Neural cell (in vitro differentiated cells): ENCODE results near the gene GLTP. TPM values are rescaled to one million over a fixed set of nuclear protein-coding genes. Genes with fewer than 3 reads are reported as not detected.

Source experiments
- H2AFZ ChIP-seq: fragments of 200-600, 300-800 bp; sonication (generic), shearing (Covaris generic); 2 replicates; pipeline ENCODE4 v1.6.0; 2014; ENCODE audit warnings: low read depth, mild to moderate bottlenecking, antibody characterized with exemption, low read length, moderate library complexity
- H3F3A ChIP-seq: fragments of 200-600 bp; shearing (Covaris generic); 2 replicates; pipeline ENCODE4 v1.6.1; 2016; ENCODE audit warnings: mild to moderate bottlenecking, moderate library complexity, mixed read lengths, antibody characterized with exemption, low read length; ENCODE audit not compliant: insufficient read depth, poor library complexity, severe bottlenecking
- H3K27ac ChIP-seq: fragments of 200-600, 300-800 bp; sonication (generic), shearing (Covaris generic); 2 replicates; pipeline ENCODE4 v1.5.1; 2014; ENCODE audit warnings: mild to moderate bottlenecking, low read length, moderate library complexity
- H3K27me3 ChIP-seq: fragments of 300-800, 200-600 bp; sonication (generic), shearing (Covaris generic); 2 replicates; pipeline ENCODE4 v1.6.0; 2014; ENCODE audit warnings: mild to moderate bottlenecking, low read depth, low read length, moderate library complexity; ENCODE audit not compliant: insufficient read depth
- H3K36me3 ChIP-seq: fragments of 300-800, 200-600 bp; sonication (generic), shearing (Covaris generic); 2 replicates; pipeline ENCODE4 v1.5.1; 2014; ENCODE audit warnings: mild to moderate bottlenecking, antibody characterized with exemption, low read length, moderate library complexity; ENCODE audit not compliant: insufficient read depth
- H3K4me2 ChIP-seq: fragments of 300-800, 200-600 bp; sonication (generic), shearing (Covaris generic); 2 replicates; pipeline ENCODE4 v1.6.0; 2014; ENCODE audit warnings: mild to moderate bottlenecking, low read length
- H3K4me3 ChIP-seq: fragments of 300-800, 200-600 bp; sonication (generic), shearing (Covaris generic); 2 replicates; pipeline ENCODE4 v1.5.1; 2014; ENCODE audit warnings: mild to moderate bottlenecking, low read length, moderate library complexity
- H3K79me2 ChIP-seq: fragments of 200-600 bp; shearing (Covaris generic); replicated peaks from 2 replicates; pipeline ENCODE4 v1.6.0; 2014; ENCODE audit warnings: mild to moderate bottlenecking, low read length, moderate library complexity; ENCODE audit not compliant: insufficient read depth
- H3K9ac ChIP-seq: fragments of 300-800, 200-600 bp; sonication (generic), shearing (Covaris generic); 2 replicates; pipeline ENCODE4 v1.6.1; 2016; ENCODE audit warnings: mild to moderate bottlenecking, low read length, mixed read lengths
- H3K9me2 ChIP-seq: fragments of 200-600 bp; shearing (Covaris generic); 2 replicates; pipeline ENCODE4 v1.6.1; 2016; ENCODE audit warnings: mild to moderate bottlenecking, low read length, mixed read lengths; ENCODE audit not compliant: insufficient read depth
- H3K9me3 ChIP-seq: fragments of 200-600, 300-800 bp; sonication (generic), shearing (Covaris generic); 2 replicates; pipeline ENCODE4 v1.6.1; 2016; ENCODE audit warnings: mild to moderate bottlenecking, mixed run types, low read length, moderate library complexity, mixed read lengths
- H4K20me1 ChIP-seq: fragments of 200-600 bp; shearing (Covaris generic); 2 replicates; pipeline ENCODE4 v1.6.1; 2016; ENCODE audit warnings: mild to moderate bottlenecking, mixed run types; ENCODE audit not compliant: insufficient read depth
- EP300 ChIP-seq: fragments of 450-650 bp; conservative IDR thresholded peaks from 2 replicates; pipeline ENCODE4 v1.6.1; 2014; ENCODE audit warnings: antibody characterized with exemption, mild to moderate bottlenecking, moderate library complexity; ENCODE audit not compliant: poor library complexity, severe bottlenecking
- EZH2 ChIP-seq: fragments of 200-600, 300-800 bp; shearing (Covaris generic), sonication (generic); IDR thresholded peaks from 2 replicates; pipeline ENCODE4 v1.6.1; 2014; ENCODE audit warnings: antibody characterized with exemption, low read length, borderline replicate concordance, mild to moderate bottlenecking; ENCODE audit not compliant: insufficient read depth, poor library complexity, severe bottlenecking
- MXI1 ChIP-seq: fragments of 450-650 bp; conservative IDR thresholded peaks from 2 replicates; pipeline ENCODE4 v1.6.1; 2014; ENCODE audit warnings: antibody characterized with exemption, mild to moderate bottlenecking; ENCODE audit not compliant: poor library complexity, severe bottlenecking
- POLR2AphosphoS5 ChIP-seq: IDR thresholded peaks from 2 replicates; pipeline ENCODE4 v1.6.1; 2012
- RAD21 ChIP-seq: fragments of 450-650 bp; conservative IDR thresholded peaks from 2 replicates; pipeline ENCODE4 v1.6.1; 2014; ENCODE audit warnings: antibody characterized with exemption, mild to moderate bottlenecking, moderate library complexity
- REST ChIP-seq: IDR thresholded peaks from 2 replicates; pipeline ENCODE4 v1.6.1; 2012; ENCODE audit warnings: borderline replicate concordance
- SMC3 ChIP-seq: fragments of 450-650 bp; conservative IDR thresholded peaks from 2 replicates; pipeline ENCODE4 v1.6.1; 2014; ENCODE audit warnings: antibody characterized with exemption, mild to moderate bottlenecking, moderate library complexity; ENCODE audit not compliant: poor library complexity
- TAF1 ChIP-seq: IDR thresholded peaks from 2 replicates; pipeline ENCODE4 v1.6.1; 2012; ENCODE audit warnings: low read depth
- polyA plus RNA-seq: library from polyadenylated mRNA; depleted of rRNA; stranded (reverse); fragments of >200 nt; gene quantifications from 2 replicates; pipeline ENCODE4 v1.2.3, GENCODE V29; 2014
- TF ChIP-seq, protein P1 (sequence below): fragments of 450-650 bp; IDR thresholded peaks from 2 replicates; pipeline ENCODE4 v1.5.1; 2014; ENCODE audit warnings: antibody characterized with exemption, mild to moderate bottlenecking, moderate library complexity; ENCODE audit not compliant: poor library complexity, severe bottlenecking

The GLTP gene
- polyA plus RNA-seq, 1 donor from 2014 or later, result 25.0 TPM

GRCh38 chr12:109815225-109815624, 65.1 kb downstream of the GLTP start:
- Histone ChIP-seq H3K9me3 (no peaks in the 10 kb centered on the region), H3K79me2 (no peaks in the 10 kb centered on the region), H3K27me3 (no peaks in the 10 kb centered on the region), H3F3A (no peaks in the 10 kb centered on the region), H3K9me2 (no peaks in the 10 kb centered on the region), H3K4me3 (no peak overlapping the region), H3K9ac (no peak overlapping the region), H4K20me1 (no peaks in the 10 kb centered on the region), H2AFZ (no peak overlapping the region), H3K4me2 (no peak overlapping the region), H3K36me3 (no peaks in the 10 kb centered on the region), H3K27ac (no peak overlapping the region)
- no peak for TF ChIP-seq EZH2
- no peak for TF ChIP-seq REST
- TF ChIP-seq EP300, result no peak
- no peak for TF ChIP-seq SMC3
- no peak for TF ChIP-seq RAD21
- TF ChIP-seq, protein P1, sequence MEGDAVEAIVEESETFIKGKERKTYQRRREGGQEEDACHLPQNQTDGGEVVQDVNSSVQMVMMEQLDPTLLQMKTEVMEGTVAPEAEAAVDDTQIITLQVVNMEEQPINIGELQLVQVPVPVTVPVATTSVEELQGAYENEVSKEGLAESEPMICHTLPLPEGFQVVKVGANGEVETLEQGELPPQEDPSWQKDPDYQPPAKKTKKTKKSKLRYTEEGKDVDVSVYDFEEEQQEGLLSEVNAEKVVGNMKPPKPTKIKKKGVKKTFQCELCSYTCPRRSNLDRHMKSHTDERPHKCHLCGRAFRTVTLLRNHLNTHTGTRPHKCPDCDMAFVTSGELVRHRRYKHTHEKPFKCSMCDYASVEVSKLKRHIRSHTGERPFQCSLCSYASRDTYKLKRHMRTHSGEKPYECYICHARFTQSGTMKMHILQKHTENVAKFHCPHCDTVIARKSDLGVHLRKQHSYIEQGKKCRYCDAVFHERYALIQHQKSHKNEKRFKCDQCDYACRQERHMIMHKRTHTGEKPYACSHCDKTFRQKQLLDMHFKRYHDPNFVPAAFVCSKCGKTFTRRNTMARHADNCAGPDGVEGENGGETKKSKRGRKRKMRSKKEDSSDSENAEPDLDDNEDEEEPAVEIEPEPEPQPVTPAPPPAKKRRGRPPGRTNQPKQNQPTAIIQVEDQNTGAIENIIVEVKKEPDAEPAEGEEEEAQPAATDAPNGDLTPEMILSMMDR, result no peak
- TF ChIP-seq MXI1, result no peak
- TF ChIP-seq POLR2AphosphoS5, result no peak
- TF ChIP-seq TAF1, result no peak

GRCh38 chr12:109814600-109815150, 65.7 kb downstream of the GLTP start:
- H3K79me2 ChIP-seq, result no peaks in the 10 kb centered on the region
- no peaks in the 10 kb centered on the region for H3K27me3 ChIP-seq
- no peaks in the 10 kb centered on the region for H3F3A ChIP-seq
- no peaks in the 10 kb centered on the region for H3K9me2 ChIP-seq
- H3K27ac ChIP-seq, result no peak overlapping the region
- no peak overlapping the region for H3K9ac ChIP-seq
- no peak overlapping the region for H2AFZ ChIP-seq
- no peaks in the 10 kb centered on the region for H4K20me1 ChIP-seq
- H3K9me3 ChIP-seq, result no peaks in the 10 kb centered on the region
- H3K4me3 ChIP-seq, result no peak overlapping the region
- H3K4me2 ChIP-seq, result no peak overlapping the region
- no peaks in the 10 kb centered on the region for H3K36me3 ChIP-seq
- TF ChIP-seq TAF1 (no peak), EZH2 (no peak), RAD21 (no peak), MXI1 (no peak), EP300 (no peak), REST (no peak), POLR2AphosphoS5 (no peak), SMC3 (no peak)
- TF ChIP-seq, protein P1, result no peak
